Ishikawa (cell line): ENCODE measurements around the gene DEXI.

Experiments
- CEBPB ChIP-seq: IDR thresholded peaks from 2 replicates; pipeline ENCODE4 v1.6.1; 2012
- CREB1 ChIP-seq: IDR thresholded peaks from 2 replicates; pipeline ENCODE4 v1.6.1; 2012; ENCODE audit warnings: low read depth
- EP300 ChIP-seq: IDR thresholded peaks from 2 replicates; pipeline ENCODE4 v1.6.1; 2012; ENCODE audit warnings: borderline replicate concordance
- RAD21 ChIP-seq: IDR thresholded peaks from 2 replicates; pipeline ENCODE4 v1.6.1; 2012; ENCODE audit warnings: low read depth
- TAF1 ChIP-seq: IDR thresholded peaks from 2 replicates; pipeline ENCODE4 v1.6.1; 2012; ENCODE audit warnings: low read depth, mild to moderate bottlenecking
- TCF12 ChIP-seq: IDR thresholded peaks from 2 replicates; pipeline ENCODE4 v1.6.1; 2012; ENCODE audit warnings: low read depth
- TEAD4 ChIP-seq: IDR thresholded peaks from 2 replicates; pipeline ENCODE4 v1.6.1; 2012
- ZBTB7A ChIP-seq: IDR thresholded peaks from 2 replicates; pipeline ENCODE4 v1.6.1; 2012; ENCODE audit warnings: low read depth
- TF ChIP-seq, protein P1 (sequence below): IDR thresholded peaks from 2 replicates; pipeline ENCODE4 v1.6.1; 2012; ENCODE audit warnings: low read depth, mild to moderate bottlenecking
- TF ChIP-seq, protein P2 (sequence below): IDR thresholded peaks from 2 replicates; pipeline ENCODE4 v1.6.1; 2012
- TF ChIP-seq, protein P3 (sequence below): IDR thresholded peaks from 2 replicates; pipeline ENCODE4 v1.6.1; 2012

DNA sequence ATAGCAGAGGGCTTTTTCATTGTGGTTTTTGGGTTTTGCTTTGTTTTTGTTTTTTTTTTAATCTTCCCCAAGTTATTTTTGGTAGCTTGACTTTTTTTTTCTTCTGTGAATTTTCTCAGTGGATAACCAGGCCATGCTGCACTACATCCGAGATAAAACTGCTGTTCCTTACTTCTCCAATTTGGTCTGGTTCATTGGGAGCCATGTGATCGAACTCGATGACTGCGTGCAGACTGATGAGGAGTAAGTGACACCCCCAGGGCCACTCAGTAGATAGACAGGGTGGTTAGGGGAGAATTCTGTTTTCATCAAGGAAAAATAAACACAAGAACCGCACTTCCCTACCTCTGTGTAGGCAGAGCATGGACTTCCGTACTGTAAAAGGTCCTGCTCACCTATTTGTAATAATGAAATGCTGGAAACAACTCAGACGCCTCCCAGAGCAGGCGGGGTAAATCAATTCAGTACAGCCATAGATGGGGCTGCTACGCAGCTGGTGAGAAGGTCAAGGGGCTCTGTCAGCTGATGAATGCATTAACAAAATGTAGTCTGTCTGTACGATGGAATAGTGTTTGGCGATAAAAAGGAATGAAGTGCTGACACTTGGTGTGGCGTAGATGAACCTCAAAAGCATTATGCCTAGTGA lies 30.7 kb upstream of the DEXI start:
- TF ChIP-seq ZBTB7A (no peak), CREB1 (no peak), TCF12 (no peak), CEBPB (no peak), TEAD4 (no peak), TAF1 (no peak), EP300 (no peak), RAD21 (no peak)
- TF ChIP-seq, protein P1, sequence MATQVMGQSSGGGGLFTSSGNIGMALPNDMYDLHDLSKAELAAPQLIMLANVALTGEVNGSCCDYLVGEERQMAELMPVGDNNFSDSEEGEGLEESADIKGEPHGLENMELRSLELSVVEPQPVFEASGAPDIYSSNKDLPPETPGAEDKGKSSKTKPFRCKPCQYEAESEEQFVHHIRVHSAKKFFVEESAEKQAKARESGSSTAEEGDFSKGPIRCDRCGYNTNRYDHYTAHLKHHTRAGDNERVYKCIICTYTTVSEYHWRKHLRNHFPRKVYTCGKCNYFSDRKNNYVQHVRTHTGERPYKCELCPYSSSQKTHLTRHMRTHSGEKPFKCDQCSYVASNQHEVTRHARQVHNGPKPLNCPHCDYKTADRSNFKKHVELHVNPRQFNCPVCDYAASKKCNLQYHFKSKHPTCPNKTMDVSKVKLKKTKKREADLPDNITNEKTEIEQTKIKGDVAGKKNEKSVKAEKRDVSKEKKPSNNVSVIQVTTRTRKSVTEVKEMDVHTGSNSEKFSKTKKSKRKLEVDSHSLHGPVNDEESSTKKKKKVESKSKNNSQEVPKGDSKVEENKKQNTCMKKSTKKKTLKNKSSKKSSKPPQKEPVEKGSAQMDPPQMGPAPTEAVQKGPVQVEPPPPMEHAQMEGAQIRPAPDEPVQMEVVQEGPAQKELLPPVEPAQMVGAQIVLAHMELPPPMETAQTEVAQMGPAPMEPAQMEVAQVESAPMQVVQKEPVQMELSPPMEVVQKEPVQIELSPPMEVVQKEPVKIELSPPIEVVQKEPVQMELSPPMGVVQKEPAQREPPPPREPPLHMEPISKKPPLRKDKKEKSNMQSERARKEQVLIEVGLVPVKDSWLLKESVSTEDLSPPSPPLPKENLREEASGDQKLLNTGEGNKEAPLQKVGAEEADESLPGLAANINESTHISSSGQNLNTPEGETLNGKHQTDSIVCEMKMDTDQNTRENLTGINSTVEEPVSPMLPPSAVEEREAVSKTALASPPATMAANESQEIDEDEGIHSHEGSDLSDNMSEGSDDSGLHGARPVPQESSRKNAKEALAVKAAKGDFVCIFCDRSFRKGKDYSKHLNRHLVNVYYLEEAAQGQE = no peak
- TF ChIP-seq, protein P2, sequence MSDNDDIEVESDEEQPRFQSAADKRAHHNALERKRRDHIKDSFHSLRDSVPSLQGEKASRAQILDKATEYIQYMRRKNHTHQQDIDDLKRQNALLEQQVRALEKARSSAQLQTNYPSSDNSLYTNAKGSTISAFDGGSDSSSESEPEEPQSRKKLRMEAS = no peak
- TF ChIP-seq, protein P3, sequence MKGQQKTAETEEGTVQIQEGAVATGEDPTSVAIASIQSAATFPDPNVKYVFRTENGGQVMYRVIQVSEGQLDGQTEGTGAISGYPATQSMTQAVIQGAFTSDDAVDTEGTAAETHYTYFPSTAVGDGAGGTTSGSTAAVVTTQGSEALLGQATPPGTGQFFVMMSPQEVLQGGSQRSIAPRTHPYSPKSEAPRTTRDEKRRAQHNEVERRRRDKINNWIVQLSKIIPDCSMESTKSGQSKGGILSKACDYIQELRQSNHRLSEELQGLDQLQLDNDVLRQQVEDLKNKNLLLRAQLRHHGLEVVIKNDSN = no peak
